GM21526 (cell line): ENCODE results near the gene DUSP8.
A peak's percentile ranks its signal among the peaks of the same experiment; 100 is the strongest.

Experiments
- ATAC-seq: cut with Tn5 transposase; IDR thresholded peaks from one replicate; pipeline ENCODE4 v1.9.1; 2021; ENCODE audit warnings: moderate library complexity; ENCODE audit not compliant: unreplicated experiment, low FRiP score

The DUSP8 gene

DNA sequence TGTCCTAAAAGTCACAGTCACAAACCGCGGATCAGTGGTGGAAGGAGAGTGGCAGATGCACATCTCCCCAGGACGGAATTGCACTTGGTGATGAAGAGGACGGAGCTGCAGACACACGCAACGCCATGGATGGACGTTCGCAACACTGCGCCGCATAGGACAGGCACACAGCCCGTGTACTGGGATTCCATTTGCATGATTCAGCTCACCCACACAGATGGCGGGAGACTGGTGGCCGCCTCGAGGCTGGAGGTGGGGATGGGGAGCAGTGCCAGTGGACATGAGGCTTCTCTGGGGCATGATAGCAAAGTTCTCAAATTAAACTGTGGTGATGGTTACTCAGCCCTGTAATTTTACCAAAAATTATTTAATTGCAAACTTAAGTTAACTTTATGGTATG, 37.4 kb downstream of the DUSP8 start:
- no peak for ATAC-seq

DNA sequence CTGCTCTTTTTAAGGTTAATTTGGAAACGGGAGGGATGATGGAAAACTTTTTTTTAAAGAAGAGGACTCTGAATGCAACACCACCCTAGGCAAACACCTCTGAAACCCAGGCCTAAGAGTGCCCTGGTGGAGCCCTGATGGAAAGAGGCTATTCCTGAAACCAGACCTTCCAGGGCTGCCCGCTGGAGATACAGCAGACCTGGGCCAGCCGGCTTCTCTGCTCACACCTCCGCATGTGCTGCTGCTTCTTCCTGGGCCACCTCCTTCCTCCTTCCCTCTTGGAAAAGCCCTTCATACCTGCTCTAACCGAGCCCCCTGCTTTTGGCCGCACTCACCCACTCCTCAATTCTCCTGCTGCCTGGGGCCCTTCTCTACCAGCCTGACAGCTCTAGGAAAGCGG, 37.9 kb downstream of the DUSP8 start:
- ATAC-seq, result no peak

DNA sequence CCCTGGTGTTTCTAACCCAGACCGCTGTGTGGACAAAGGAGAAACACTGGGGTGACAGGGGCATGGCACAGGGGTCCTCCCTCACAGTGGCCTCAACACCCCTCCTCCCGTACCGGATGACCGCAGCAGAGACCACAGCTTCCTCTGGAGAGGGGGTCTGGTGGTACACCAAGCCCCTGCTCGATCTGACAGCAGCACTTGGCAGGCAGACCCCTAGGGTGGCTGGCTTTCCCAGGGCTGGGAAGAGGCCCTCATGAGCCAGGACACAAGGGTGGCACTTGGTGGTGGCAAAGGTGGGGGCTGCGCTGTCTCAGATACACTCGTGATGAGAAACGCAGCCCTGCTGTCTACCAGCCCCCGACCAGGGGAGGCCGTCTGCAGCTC, 38.7 kb downstream of the DUSP8 start:
- no peak for ATAC-seq

DNA sequence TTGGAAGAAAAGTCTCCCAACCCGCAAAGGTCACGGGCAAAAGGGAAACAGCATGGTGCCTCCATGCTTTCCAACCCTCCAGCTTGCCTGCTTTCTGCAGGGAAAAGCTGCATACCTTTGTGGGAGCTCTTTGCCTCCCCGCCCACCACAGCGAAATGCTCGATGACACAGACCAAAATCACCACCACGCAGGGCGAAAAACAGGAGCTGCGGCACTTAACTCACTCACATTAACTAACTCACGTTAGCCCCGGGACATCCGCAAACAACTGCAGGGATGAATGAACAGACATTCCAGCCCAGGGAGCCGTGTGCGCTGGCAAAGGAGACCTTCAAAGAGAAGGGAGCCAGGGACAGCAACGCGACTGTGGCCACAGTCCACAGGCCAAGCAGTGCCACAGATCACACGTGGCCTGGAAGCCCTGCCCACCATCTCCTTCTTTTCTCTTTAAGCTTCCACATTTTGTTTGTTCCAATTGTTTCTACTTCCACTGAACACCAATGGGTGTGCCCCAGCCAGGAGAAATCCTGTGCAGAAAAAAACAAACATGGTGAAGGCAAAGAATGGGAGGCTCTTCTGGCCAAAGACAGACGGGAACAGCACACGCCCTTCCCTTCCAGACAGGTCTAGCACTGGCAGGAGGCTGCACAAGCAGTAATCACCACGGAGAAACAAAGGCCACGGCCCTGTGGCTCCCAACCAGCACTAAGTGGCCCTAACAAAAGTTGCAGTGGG, 39.3 kb downstream of the DUSP8 start:
- ATAC-seq, result no peak

DNA sequence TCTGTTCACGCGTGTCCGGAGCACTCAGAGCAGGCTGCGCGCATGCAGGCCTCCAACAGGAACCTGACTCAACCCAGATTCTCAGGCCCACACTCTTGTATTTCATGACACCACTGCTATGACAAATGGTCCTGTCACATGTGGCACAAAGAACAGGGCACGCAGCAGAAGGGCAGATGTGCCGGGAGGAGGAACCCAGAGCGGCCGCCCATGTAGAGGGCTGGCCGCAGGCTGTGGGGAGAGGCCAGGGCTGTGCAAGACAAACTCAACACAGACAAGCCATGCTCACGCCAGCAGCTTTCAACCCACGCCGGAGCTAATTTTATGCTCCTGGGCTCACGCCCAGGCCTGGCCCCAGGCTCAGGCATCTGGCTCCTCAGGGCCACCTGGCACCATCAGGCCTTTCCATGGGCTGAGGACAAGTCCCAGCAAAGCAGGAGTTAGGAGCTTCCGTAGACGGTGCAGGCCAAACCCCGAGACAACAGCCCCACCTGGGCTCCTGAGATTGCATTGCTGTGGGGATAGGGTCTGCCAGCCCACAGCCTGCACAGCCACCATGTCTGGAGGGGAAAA, 40.0 kb downstream of the DUSP8 start:
- no peak for ATAC-seq

DNA sequence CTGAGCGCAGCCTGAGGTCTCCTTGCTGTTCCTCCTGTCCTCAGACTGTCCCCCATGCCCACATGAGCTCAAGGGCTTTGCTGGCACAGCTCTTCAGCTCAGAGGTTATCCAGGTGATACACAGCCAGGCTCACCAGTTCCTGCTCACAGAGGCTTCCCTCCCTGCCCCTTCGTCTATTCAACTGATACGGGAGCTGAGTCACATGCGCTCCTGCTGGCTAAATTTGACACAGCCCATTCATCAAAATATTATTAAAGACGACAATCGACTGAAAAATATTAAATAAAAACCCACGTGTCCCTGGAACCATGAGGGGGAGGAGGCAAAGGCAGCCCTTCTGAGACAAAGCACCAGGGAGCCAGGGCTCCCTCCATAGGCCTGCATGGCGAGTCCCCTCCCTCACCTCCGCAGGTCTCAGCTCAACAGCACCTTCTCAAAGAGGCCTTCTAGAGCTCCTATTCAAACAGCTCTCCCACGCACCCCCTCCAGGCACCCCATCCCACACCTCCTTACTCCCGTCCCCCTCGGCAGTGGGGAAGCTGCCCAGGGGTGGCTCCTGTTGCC, 40.5 kb downstream of the DUSP8 start:
- no peak for ATAC-seq

DNA sequence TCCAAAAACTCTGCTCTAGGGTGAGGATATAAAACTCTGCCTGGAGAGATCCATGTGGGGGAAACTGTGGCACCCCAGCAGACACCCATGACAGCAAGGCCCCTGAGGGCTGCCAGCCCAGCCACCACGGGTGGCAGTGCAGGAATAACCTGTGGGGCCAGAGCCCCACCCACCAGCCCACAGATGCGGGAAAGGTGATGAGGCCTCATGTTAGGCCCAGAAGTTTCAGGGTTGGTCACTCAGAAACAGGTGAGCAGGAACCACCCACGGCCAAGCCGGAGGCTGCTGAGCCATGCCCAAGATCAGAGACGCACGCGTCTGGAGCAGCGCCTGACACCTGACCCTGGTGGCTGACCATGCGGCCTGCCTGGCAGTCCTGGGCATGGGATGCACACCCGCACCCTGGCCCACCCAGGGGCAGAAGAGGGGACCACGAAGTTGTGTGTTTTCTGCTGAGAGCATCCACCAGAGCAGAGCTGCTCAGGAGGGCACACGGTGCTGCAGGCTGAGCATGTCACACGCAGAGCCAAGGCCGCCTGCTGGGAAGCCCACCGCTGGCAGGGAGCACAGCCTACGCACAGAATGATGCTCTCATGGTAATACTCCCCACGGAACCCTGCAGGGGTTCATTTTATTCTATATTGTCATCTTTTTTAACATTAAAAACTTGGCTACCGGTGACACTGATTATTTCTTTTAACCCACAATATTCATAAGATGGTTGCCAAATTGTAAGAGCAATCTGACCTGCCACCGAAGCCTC, 41.2 kb downstream of the DUSP8 start:
- ATAC-seq, result no peak

DNA sequence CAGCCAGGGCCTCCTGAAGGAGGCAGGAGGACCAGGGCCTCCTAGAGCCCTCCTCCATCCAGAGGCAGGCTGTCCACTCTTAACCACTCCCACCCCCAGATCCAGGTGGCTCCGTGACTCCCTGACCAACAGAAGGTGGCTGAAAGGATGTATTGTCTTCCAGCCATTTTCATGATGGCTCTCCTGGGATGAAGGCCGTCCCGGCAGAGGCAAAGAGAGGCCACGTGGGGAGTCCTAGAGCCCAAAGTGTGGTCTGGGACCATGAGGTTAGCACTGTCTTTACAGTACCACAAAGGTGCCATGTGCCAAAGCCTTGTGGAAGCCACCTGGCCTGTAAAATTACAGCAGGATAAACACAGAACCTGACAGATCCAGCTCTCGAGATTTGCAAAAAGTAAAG, 42.3 kb downstream of the DUSP8 start:
- no peak for ATAC-seq

DNA sequence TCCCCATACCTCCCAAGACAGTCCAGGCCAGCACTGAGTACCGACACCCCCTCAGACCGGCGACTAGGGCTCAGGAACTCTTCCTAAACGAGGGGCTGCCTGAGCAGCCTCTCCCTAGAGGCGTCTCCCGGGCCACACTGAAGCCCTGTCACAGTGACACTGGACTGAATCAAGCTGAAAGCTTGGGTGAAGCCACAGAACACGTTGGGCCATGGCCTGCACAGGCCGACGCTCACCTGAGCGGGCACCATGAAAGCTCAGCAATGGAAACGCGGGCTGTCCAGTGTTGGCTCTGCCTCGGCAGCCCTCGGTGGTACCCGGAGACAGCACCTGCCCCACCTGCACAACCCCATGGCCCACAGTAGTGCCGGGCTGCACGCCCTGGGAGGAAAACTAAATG, 42.8 kb downstream of the DUSP8 start:
- ATAC-seq, result no peak

DNA sequence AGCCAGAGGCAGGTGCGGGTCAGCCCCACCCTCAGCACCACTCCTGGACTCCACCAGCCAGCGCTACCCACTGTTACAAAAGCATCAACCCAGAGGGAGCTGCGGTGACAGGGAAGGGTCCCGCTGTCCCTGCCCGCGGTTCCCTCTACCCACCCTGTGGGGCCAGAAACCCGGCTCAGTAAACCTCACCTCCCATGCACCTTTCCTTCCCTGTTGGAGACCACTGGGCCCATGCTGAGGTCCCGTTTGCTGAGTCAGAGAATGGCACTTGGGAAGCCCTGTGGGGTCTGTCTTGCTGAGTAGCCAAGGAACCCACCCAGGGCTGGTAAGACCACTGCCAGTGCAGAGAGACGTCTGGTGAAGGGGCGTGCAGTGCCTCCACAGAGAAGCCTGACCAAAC, 43.4 kb downstream of the DUSP8 start:
- no peak for ATAC-seq

DNA sequence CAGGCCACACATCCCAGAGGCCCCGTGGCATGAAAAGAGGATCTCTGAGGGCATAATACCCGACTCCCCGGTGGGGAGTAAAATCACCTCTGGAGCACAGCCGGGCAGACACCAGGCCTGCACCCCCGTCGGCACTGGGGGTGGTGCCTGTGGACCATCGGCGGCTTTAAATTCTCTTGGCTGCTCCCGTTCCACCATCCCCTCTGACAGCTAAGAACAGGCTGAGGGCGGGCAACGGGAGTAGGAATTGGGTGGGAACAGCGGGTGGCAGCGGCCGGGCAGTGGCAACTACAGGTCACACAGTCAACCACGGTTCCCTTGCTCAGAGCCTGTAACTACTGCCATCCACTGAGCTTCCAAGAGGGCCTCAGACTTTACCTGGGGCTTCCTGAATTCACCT, 45.3 kb downstream of the DUSP8 start:
- no peak for ATAC-seq

DNA sequence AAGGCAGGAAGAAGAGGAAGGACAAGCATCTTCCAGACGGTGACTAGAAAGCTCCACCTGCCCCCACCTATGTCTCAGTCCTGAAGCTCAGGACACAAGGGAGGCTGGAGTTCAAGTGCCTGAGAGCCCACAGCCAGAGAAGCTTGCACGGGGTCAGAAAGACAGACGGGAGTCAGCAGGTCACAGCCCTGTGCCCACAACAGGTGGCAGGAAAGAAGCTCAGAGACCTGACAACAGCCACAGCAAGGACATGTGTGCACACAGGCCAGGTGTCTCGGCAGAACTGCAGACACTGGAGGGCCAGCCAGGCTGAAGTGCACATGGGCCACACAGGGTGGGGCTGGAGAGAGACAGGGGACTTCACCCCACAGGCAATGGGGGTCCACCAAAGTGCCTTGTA, 48.3 kb downstream of the DUSP8 start:
- no peak for ATAC-seq

DNA sequence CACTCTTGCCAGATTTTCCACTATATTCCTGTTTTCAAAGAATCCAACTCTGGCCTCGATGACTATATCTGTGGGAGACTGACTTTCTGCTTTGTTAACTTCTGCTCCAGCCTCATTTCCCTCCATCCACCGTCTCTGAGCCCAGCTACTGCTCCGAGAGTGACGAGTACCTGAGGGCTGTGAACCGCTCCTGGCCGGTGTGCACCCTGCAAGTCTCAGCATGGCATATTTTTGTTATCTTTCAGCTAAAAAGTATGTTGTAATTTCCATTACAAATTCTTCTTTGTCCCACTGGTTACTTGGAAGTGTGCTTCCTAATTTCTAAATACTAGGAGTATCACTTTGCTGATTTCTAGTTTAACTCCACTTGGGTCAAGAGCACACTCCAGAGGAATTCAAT, 49.0 kb downstream of the DUSP8 start:
- ATAC-seq, result no peak

DNA sequence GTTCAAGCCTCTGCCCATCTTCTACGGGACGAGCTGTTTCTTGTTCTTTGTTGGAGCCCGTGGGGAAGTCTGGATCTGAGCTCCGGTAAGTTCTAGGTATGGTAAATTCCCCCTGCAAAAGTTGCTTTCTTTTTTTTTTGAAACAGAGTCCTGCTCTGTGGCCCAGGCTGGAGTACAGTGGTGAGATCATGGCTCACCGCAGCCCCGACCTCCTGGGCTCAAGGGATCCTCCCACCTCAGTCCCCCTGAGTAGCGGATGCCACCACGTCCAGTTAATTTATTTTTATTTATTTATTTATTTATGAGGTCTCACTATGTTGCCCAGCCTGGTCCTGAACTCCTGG, 50.0 kb downstream of the DUSP8 start:
- no peak for ATAC-seq

DNA sequence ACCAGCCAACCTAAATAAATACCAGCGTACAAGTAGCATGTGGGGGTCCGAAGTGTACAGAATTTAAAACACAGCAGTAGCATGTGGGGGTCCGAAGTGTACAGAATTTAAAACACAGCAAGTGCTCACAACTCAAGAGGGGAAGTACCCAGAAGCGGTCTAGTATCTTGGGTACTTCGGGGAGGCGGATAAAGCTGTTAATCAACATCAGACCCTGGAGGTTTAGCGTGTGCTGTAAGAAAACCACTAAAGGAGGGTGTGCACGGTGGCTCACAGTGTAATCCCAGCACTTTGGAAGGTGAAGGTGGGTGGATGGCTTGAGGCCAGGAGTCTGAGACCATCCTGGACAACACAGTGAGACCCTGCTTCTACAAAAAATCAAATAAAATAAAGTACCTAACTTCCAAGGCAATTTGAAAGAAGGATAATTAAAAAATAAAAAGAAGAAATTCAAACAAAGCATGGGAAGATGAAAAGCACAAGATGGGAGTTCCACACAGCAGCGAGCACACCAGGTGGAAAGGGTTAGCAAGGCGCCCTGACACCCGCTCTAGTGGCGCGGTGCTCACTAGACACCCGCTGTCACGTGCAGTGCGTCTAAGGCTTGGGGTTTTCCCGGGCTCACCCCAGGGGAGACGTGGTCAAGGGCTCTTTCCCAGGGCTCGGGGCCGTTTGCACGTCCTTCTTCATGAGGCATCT, 50.5 kb downstream of the DUSP8 start:
- peak; percentile 76 for ATAC-seq

DNA sequence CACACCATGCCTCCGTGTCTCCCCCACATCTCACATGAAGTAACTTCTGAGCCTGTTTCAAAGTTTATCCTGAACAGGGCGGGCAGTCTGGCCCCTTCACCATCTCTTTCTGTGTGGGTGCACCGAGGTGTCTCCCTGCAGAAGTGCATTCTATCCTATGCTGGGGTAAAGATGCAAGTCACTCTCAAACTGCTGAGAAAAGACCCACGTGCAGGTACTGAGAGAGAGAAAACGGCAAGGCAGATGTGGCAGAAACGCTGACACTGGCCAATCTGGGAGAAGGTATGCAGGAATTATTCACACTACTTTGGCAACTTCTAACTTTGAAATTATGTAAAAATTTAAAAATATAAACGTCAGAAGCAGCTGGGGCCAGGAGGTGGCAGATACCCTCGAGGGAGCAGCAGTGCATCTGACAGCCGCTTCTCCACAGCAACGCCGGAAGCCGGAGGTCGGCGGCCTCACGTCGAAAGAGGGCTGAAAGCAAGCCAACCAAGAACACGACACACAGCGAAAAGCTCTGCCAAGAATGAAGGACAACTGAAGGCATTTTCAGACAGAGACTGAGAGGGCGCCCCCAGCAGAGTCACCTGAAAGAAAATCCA, 51.3 kb downstream of the DUSP8 start:
- ATAC-seq, result no peak

DNA sequence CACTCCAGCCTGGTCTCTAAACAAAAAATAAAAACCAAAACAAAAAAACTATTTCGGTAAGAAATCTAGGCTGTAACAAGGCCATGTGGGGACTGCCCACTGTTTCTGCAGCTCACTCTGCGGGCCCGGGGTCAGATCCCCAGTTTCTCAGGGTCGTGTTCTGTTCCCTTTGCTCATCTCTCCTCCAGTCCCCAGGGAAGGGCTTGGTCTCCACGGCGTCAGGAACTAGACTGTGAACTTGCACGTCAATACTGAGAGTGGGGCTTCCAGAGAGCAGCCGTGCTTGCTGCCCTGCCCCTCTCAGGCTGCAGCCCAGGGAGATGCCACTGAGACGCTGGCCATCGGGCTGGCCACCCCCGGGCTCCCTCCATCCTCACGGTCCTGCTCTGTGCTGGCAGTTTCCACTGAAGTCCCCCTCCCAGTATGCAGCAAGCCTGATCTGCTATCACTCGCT, 51.8 kb downstream of the DUSP8 start:
- ATAC-seq, result no peak

DNA sequence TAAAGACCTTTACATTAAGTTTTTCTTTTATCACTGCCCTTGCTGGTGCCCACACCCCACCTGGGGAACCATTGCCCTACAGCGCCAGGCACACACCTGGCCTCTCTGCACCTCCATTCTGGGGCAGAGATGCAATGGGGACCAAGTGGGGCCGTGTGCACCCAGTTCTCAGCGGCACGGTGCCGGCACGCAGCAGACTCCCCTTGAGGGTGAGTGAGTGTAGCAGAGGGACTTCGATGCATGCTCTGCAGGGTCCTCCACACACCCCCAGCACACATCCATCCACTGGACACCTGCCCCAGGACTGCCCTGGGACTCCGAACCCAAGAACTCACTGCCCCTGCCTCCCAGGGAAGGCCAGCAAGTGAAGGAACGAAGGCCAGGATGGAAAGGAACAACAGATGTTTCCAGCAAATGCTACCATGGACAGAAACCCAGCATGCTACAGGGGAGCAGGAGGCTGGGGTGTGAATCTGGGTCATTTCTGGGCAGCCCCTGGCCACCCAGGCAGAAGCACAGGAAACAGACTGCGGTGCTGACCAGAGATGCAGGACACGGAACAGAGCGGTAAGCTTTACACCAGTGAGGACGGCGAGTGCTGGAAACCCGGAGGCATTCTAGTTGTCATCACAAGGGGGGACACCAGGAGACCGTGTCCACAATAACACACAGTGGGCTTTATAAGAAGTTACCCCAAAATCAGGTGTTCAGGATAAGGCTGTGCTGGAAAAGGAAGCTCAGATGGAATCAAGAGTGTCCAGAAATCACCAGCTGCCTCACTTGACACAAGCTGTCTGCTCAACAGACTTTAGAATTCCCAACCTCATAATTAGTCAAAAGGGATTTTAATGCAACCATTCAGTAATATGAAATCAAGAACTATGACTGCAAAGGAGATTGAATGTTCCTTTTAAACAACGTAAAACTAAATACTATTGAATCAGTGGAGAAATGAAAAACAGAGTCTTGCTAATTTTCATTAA, 52.8 kb downstream of the DUSP8 start:
- no peak for ATAC-seq

DNA sequence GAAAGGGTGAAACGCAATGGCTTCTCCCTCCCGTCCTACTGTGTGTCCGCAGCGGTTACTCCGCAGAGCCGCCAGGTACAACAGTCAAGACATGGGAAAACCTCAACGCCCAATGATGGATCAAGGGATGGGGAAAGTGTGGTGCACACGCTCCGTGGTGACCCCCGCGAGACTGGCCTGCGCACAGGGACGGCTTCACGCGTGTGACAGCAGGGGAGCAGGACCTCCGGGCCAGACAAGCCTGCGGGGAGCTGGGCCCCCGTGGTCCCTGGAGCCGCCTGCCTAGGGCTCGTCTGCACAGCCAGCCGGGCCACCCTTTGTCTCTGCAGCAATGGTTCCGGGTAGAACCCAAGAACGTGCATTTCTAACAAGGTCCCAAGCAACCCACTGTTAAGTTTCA, 53.8 kb downstream of the DUSP8 start:
- no peak for ATAC-seq
